Bone marrow (tissue), 2 donors: ENCODE data around the gene MARCHF10.

Experiments used
- DNase-seq, 2 donors: peaks; one replicate each; lab custom pipeline; 2025; lab: John Stamatoyannopoulos, UW

The MARCHF10 gene

DNA sequence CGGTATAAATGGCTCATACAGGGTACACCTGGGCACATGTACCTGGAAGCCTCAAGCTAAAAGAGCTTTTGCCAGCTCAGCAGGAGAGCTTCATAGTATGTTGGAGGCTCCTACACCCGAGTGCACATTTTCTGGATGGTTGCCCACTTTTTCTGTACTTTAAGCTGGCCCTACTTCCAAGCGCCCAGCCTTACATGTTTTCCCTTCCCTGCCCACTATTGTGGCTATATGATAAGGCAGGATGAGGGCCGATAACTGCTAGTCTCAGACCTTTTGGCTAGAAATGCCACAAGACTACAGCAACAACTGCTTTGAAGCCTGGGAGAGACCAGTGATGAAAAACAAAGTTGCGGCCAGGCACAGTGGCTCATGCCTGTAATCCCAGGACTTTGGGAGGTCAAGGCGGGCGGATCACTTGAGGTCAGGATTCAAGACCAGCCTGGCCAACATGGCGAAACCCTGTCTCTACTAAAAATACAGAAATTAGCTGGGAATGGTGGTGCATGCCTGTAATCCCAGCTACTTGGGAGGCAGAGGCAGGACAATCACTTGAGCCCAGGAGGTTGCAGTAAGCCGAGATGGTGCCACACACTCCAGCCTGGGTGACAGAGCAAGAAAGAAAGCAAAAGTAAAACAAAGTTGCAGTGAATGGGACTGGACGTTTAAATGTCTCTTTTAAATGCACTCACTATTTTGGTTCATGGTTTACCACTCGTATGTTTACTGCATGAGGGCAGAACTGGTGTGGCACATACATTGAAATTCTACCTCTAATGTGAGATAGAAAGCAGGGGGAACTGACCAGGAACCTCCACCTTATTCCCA is 14.2 kb upstream of the MARCHF10 start:
- DNase-seq = peak in 1 of 2 donors; percentile 2

DNA sequence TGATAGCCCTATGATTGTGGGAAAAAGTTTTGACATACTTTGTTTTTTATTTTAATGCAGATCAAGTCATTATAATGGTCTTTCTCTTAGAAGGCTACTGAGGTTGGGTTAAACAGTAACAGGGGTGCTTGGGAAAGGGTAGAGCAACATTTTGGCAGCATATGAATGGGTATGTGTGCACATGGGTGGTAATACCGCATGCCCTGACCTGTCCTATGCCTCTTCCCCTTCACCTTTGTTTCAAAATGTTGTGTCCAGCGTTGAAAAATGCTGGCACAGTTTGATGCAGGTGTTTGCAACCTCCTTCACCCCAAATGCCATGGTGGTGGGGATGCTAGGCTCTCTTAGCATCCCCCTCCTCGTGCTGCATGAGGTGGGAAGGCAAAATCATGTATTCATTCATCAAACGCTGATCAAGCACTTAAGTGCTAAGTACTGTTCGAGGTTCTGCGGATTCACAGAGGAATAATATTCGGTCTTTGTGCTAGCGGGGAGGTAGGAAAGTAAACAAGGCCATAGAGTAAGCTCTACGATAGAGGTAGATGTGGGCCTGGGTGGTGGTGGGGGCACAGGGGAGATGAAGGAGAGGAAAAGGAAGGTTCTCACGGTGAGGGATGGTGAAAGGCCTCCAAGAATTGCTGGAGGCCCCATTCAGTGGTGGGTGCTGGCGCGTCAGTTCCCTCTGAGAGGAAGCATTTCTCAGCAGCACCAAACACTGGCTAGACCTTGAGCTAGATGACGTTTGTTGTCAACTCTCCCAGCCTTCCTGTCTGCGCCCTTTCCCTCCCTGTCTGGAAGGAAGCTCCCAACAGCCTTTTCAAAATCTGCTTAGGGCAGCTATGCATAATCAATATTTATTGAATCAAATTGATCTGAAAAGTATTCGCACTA is 13.3 kb upstream of the MARCHF10 start:
- no peak for DNase-seq

DNA sequence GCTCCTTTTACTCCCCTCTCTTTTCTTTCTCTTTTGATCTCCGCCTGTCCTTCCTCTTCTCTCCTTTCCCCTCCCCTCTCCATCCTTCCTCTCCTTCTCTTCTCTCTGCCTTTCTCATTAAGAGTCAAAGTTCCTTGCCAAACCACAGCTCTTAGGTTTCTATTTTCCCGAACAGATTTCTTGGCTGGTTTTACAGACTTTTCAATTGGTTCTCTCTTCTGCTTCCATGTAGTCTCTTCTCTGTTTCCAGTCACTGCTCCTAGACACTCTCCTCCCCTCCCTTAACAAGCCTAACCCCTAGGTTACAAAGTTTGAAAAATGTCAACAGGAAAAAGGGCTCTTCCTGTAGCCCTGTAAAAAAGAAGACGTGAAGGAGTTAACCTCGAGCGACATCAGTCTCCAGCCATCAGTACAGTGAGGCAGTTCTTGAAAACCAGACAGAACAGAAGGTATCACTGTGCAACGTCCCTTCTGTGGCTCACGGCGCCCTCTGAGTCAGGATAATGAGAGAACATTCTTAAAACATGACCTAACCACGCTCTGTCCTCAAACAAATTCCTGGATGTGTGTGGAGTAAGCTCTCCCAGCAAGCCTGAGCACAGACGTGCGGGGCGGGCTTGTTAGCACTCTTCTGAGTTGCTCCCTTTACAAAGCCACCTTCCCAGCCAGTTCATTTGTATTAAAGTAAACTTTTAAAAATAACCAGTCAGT is 11.6 kb upstream of the MARCHF10 start:
- peak in 1 of 2 donors; percentile 59 for DNase-seq

DNA sequence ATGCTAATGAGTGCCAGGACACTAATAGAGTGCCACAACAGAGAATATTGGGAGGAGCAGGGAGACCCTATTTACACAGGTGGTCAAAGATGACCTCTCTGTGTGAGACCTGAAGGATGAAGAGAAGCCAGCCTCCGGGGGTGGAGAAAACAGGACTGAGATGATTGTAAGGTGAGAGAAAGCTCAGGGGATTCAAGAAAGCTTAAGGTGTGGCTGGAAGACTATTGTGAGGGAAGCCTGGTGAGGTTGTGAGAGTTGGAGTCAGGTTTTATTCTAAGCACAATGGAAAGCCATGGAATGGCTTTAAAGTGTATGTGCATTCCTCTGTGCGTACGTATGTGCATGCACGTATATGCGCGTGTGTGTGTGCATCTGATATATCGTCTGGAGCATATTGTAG is 10.4 kb upstream of the MARCHF10 start:
- DNase-seq = no peak

DNA sequence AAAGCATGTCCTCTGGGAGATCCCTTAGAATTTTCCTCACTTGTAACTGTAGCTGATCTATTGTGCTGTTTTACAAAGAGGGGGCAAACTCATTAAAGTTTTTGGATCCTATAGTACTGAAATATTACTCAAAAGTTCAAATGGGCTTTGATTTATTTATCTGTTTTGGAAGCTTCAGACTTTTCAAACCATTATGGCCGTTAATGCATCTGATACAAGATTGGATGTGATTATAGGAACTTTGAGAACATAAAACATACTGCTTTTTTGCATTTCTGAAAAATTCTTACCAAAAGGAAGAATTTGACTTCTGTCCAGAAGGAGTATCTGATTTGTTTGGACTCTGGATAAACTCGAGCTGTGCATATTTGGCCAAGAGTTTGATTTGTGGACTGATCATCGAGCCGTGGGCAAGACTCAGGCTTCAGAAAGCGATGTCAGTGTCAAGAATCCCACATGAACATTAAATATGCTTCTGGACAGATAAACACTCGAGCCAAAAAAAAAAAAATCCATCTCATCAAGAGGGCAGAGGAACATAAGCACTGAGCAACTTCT is 8.2 kb upstream of the MARCHF10 start:
- no peak for DNase-seq

DNA sequence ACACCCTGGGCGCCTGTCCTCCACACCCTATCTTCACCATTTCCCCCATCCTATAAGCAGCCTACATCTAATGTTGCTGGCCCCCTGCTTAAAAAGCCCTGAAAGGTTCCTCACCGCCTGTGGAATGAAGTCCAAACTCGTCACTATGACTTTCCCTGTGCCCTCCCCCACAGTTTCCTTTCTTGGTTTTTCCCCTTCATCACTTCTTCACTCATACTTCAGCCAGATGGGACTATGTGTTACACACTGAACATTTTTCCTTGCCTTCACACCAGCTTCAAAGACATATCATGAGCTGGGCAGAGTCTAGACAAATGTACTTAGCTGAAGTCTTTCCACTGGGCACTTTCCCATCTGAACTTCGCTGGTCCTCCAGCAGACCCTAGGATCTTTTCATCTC is 1.5 kb upstream of the MARCHF10 start:
- no peak for DNase-seq

DNA sequence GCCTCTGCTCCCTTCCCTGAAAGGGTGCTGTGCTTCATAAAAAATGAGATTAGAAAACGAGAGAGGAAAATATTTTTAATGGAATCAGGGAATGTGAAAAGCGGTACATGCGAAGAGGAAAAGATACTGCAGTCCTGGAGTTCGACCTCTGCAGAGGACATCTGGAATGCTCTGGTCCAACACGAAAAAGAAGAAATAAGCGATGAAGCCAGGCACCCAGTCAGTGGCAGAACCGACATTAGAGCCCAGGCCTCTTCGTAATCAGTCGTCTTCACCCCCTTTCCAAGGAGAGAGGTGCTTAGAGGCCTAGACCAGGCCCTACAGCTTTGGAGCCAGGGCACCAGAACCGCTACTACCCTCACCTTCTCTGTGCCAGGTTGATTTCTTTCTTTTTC is 459 bp upstream of the MARCHF10 start:
- no peak for DNase-seq

DNA sequence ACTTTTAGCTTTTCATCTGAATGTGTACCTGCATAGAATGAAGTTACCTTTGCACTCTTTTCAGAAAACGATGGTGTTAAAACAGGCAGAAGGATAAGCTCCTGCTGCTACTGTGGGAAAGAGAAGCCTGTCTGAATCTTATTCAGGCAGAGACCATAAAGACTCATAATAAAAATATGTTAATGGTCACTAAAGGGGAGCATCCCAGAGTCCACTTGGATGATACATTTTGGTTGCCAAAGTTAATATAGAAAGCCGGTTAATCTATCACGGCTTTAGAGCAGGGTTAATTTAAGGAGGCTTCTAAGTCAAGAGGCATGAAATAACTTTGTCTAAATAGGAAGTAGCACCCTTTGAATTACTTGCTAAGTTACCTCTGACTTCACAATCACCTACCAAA is 2.9 kb downstream of the MARCHF10 start:
- DNase-seq = no peak

DNA sequence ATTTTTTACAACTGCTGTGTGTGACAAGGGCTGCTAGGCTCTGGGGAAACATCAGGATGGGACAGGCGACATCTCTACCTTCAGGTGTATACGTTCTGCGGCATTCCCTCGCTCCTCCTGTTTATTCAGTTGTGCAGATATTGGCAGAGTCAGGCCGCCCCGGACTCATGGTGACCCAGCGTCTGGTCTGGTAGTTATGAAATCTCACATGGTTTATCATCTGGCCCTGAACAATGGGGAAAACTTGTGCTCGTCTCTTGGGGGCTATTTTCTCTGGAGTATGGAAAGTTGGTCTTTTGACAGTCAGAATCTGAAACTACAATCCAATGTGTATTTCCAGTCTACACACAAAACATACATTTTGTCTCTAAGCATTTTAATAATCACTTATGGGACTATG is 3.3 kb downstream of the MARCHF10 start:
- DNase-seq = no peak

DNA sequence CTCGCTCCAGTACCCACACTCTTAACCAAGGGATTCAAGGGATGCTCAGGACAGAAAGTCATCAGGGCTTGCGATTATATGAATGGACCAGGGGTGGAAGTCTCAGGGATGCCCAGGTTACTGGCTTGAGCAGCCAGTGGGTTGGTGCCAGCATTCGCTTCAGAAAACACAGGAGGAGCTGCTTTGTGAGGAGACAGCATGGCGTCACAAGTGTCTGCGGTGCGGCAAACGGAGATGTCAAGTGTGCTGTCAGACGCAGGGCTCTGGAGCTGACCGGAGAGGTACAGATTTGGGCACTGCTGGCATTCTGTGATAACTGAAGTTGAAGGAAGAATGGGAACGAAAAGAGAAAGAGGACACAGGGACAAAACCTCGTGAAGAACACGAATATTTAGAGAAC is 4.1 kb downstream of the MARCHF10 start:
- no peak for DNase-seq

DNA sequence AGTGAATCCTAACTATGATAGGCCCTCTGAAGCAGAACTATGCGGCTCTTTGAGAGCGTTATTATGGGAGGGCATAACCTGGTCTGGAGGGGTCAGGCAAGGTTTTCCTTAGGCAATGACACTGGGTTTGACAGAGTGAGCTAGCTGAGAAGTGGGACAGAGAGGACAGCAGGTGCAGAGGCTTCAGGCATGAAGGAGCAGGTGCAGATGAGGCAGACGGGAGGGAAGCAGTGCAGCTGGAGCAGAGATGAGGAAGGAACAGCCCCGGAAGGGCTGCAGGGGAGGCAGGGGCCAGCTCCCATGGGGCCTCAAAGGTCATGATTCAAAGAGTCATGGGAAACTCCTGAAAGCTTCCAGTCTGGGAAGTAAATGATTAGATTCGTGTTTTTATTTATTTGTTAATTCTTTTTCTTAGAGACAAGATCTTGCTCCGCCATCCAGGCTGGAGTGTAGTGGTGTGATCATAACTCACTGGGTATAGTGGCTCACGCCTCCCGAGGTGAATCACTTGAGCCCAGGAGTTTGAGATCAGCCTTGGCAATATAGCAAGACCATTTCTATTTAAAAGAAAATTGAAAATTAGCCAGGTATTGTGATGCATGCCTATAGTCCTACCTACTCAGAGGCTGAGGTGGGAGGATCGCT is 5.4 kb downstream of the MARCHF10 start:
- DNase-seq = no peak

DNA sequence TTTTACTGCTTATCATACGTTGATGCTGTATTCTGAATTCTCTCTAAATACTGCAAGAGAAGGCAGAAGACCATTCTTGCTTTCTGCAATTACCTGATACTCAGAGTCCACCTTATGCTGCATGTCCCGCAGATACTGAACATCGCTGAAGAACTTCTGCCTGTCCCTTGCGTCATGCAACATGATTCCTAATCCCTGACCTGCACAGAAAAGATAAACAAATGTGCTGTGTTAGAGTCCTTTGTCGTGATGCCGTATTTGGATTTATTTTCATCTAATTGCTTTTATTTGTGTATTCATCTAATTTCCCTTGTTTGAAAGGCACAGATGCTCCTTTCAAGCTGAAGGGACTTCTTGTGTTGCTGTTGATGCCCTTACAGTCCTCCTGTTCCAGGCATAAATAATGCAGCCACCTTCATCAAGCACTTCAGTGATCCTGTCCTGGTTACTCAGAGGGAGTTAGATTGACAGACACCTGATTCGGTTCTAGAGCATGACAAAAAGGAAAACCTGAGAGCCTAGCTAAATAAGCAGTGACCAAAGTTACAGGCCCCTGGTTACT is 6.5 kb downstream of the MARCHF10 start:
- no peak for DNase-seq

DNA sequence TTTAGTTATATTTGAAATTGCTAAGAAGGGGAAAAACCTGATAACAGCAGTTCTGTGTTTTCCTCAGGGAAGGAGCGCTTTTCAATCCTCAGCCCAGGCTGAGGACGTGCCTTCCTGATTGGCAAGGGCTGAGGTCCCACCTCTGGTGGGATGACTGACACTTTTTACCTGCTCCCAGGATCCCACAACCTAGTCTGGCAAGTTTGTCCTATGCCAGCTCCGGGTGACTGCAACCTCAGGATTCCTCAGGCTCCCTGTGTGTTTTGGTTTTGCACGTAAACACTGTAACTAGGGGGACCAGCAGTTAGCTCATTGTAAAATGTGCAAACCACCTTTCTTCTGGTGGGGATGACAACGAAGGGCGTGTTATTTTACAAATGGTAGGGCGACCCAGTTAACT is 7.5 kb downstream of the MARCHF10 start:
- DNase-seq = no peak

DNA sequence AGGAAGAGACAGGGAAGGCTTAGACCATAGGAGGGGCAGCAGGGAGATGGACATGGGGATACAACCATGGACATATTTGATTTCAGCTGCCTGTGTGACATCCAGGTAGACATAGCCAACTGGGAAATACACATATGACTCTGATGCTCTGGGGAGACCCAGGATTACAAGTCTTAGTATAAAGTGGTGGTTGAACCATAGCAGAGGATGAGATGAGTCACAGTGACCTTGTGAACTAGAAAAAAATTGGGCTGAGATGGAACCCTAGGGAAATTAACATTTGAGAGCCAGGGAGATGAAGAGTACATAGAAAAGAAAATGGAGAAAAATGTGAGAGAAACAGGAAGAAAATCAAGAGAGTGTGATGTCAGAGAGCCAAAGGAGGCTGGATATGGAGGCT is 10.2 kb downstream of the MARCHF10 start:
- no peak for DNase-seq

DNA sequence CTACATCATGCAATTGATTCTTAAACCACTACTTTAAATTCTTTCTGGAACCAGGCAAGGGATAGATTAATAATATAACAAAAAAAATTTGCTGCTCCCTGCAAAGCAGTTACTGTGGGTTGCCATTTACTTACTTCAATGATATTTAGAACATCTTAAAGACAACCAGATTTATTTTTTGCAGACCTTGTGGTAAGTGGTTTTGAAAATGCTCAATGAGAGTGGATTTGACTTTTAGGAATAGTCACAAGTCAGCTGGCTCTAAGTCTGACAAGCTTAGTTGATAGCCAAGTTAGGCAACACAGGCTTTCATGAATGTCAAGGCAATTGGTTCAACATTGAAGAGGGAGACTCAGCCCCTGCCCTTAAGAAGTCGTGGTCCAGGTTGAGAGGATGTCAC is 11.8 kb downstream of the MARCHF10 start:
- DNase-seq = no peak

DNA sequence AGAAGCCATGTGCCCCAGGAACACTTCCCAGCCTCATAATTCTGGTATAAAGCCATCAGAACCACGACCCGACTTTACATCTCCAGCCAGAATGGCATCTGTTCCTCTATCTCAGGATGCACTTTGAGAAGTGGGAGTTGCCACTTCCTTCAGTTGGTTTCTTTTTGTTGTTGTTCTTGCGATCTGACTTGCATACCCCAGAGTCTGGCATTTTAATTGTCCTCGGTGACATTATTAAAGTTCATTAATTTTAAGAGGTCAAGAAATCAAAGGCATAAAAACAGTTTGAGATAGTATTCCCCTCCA is 13.5 kb downstream of the MARCHF10 start:
- DNase-seq = peak in 1 of 2 donors; percentile 74

DNA sequence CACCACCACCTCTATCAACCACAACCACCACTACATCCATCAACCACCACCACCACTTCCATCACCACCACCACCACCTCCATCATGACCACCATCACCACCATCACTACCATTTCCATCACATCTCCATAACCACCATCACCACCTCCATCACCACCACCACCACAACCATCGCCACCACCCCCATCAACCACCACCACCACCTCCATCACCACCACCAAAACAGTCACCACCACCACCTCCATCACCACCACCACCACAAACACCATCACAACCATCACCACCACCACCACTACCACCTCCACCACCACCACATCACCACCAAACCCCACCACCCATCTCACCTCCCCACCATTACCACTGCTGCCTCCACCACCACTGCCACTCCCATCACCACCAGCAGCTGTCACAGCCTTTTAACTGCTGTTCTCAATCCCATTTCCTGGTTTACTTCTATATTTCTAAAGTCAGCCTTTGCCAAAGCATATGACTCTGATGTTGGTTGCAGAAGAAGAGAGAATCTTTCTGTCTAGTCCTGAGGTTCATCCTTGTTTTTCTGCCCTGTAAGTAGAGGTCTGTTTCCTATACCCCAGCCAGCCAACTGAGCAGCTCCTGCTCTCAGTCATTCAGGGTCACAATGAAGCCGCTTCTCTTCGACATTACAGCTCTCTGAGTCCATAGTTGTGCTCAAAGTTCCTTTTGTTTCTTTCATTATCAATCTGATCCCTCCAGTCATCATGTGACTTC is 14.0 kb downstream of the MARCHF10 start:
- peak in 1 of 2 donors; percentile 38 for DNase-seq

DNA sequence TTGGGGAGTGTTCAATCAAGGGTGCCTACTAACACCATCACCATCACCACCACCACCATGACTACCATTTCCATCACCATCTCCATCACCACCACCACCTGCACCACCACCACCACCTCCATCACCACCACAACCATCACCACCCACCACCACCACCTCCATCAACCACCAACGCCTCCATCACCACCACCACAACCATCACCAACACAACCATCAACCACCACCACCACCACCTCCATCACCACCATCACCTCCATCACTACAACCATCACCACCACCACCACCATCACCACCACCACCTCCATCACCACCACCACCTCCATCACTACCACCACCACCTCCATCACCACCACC is 15.7 kb downstream of the MARCHF10 start:
- no peak for DNase-seq

DNA sequence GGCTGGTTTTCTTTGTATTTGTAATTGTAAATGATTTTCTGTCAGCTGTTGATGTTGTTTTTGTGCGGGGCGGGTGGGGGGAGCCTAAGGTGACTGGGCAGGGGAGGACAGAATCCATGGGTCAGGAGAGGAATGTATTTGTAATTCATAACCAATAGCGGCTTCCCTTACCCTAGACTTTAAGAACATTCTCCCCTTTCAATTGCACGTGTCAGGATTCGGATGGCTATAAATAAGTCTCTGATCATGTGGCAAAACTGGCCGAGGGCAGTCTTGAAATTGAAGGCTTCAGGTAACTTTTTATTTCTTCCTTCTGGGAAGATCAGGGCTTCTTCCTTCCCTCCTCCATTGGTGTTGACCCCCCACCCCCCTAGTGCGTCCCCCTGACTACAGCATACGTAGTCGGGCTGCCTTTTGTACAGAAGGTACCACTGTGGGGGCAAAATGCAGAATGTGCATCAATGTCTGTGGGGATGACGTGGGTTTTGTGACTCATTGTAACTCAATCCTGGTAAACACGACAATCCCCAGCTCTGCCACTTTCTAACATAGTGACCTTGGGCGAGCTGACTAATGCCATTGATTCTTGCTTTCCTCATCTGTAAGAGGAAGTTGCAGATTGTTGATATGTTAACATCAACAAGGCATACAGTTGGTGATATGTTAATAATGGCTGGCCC is 16.2 kb downstream of the MARCHF10 start:
- no peak for DNase-seq

DNA sequence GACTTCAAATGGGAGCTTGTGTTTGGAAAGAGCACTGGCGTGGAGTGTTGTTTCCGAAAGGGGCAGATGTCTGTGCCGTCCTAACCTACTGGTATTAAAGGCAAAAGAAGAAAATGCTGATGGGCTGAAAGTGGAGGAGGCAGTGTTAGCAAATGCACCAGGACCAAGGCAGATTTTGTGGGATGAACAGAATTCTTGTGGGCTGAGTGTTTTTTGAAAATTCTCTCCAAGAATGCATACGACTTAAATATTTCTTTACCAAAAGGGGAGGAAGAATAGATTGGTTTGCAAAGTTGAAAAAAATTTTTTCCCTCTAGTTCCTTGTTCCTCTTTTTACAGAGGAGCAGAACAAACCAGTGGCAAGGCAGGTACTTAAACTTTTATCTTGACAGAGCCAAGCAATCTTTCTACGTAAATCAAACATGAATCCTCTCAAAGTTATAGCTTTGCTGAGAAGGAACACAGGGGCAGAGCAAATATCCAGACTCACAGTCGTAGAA is 16.8 kb downstream of the MARCHF10 start:
- no peak for DNase-seq
